GM18505 (cell line): Measurements from ENCODE around the gene IKZF3.
"Not testable (repeated sequence)": the region's sequence is repeated elsewhere in the genome, so short reads cannot be mapped to it uniquely, and the experiment has no call there.

ENCODE experiments used
- ATAC-seq: cut with Tn5 transposase; IDR thresholded peaks from one replicate; pipeline ENCODE4 v1.9.1; 2021; ENCODE audit not compliant: unreplicated experiment
- POLR2A ChIP-seq: IDR thresholded peaks from 4 replicates; pipeline ENCODE4 v1.6.1; 2011; ENCODE audit warnings: borderline replicate concordance; ENCODE audit not compliant: insufficient read depth, insufficient read length; ENCODE audit errors: extremely low read depth

The IKZF3 gene

GRCh38 chr17:39755554-39756379 lies 108.3 kb downstream of the IKZF3 start:
- TF ChIP-seq POLR2A, result peak; percentile 39
- no peak for ATAC-seq

GRCh38 chr17:39754958-39755553 lies 109.1 kb downstream of the IKZF3 start:
- no peak for TF ChIP-seq POLR2A
- no peak for ATAC-seq

GRCh38 chr17:39754161-39754957 lies 109.8 kb downstream of the IKZF3 start:
- ATAC-seq, result peak; percentile 64
- peak; percentile 60 for TF ChIP-seq POLR2A

GRCh38 chr17:39753514-39754160 lies 110.5 kb downstream of the IKZF3 start:
- ATAC-seq, result peak; percentile 27
- peak; percentile 63 for TF ChIP-seq POLR2A

GRCh38 chr17:39752241-39752881 lies 111.8 kb downstream of the IKZF3 start:
- no peak for TF ChIP-seq POLR2A
- no peak for ATAC-seq

GRCh38 chr17:39751637-39752036 lies 112.5 kb downstream of the IKZF3 start:
- no peak for TF ChIP-seq POLR2A
- no peak for ATAC-seq

GRCh38 chr17:39751016-39751543 lies 113.0 kb downstream of the IKZF3 start:
- no peak for ATAC-seq
- no peak for TF ChIP-seq POLR2A

GRCh38 chr17:39750131-39751015 lies 113.7 kb downstream of the IKZF3 start:
- no peak for ATAC-seq
- TF ChIP-seq POLR2A, result no peak

- not testable (repeated sequence) for ATAC-seq
Observed at GRCh38 chr17:39748444-39749034, 115.6 kb downstream of the IKZF3 start.

GRCh38 chr17:39747745-39748144 lies 116.4 kb downstream of the IKZF3 start:
- ATAC-seq, result no peak
- no peak for TF ChIP-seq POLR2A

GRCh38 chr17:39746145-39746461 lies 118.0 kb downstream of the IKZF3 start:
- TF ChIP-seq POLR2A, result no peak

More at GRCh38 chr17:39746145-39746461, 118.0 kb downstream of the IKZF3 start:
- ATAC-seq, result no peak
